ENCODE measurements around the gene NAT16. TPM values are rescaled to one million over a fixed set of nuclear protein-coding genes. Genes with fewer than 3 reads are reported as not detected.

The NAT16 gene
- total and polyA plus RNA-seq, 9 of the 15 experiments (the other 6 are each of a cell fraction or from before 2014, with no cell fraction given): 0.04 TPM; not detected in 8

- TF ChIP-seq SIRT6 (IDR thresholded peaks at IDR 0.05; ENCODE audit: low read depth, low read length) (no peak), ZFX (CRISPR knock-in tag; IDR thresholded peaks at IDR 0.05) (no peak), ZC3H11A (IDR thresholded peaks at IDR 0.05; ENCODE audit: low read depth, low read length) (no peak), ATF4 (CRISPR knock-in tag; IDR thresholded peaks at IDR 0.05) (no peak), KDM2B (CRISPR knock-in tag; IDR thresholded peaks at IDR 0.05) (no peak), ZNF253 (CRISPR knock-in tag; conservative IDR thresholded peaks at IDR 0.05) (no peak), NR2C1 (IDR thresholded peaks at IDR 0.05) (no peak), NR2C1 (tag; IDR thresholded peaks at IDR 0.05) (peak; percentile 49; the same call in 1 of the 2 replicates), MCM5 (IDR thresholded peaks at IDR 0.05; ENCODE audit: low read depth) (no peak), ZNF274 (IDR thresholded peaks at IDR 0.05; ENCODE audit: borderline replicate concordance, low read depth, low read length) (no peak), MIER1 (IDR thresholded peaks at IDR 0.05; ENCODE audit: low read depth) (no peak), MED1 (CRISPR knock-in tag; IDR thresholded peaks at IDR 0.05; ENCODE audit: borderline replicate concordance) (no peak), SMAD3 (CRISPR knock-in tag; conservative IDR thresholded peaks at IDR 0.05) (no peak), E4F1 (CRISPR knock-in tag; IDR thresholded peaks at IDR 0.05; ENCODE audit: borderline replicate concordance) (peak; percentile 14; the same call in 1 of the 2 replicates), EGR1 (conservative IDR thresholded peaks at IDR 0.05) (peak; percentile 90), POLR2AphosphoS5 (IDR thresholded peaks at IDR 0.05; ENCODE audit: control insufficient read depth, insufficient read depth, low read depth, low read length) (no peak), ZNF445 (CRISPR knock-in tag; IDR thresholded peaks at IDR 0.05; ENCODE audit: low read depth) (0 out of 2 replicates have a peak, but pooled peaks have one; percentile 13), POLR2AphosphoS2 (IDR thresholded peaks at IDR 0.05; ENCODE audit: low read length) (no peak), KLF10 (CRISPR knock-in tag; IDR thresholded peaks at IDR 0.05) (no peak), POLR2G (IDR thresholded peaks at IDR 0.05; ENCODE audit: low read depth, low read length) (peak; percentile 79), ZNF668 (CRISPR knock-in tag; IDR thresholded peaks at IDR 0.05) (no peak), CBX5 (IDR thresholded peaks at IDR 0.05; ENCODE audit: borderline replicate concordance, low read depth) (no peak), GTF2B (IDR thresholded peaks at IDR 0.05; ENCODE audit: extremely low read depth, insufficient read length) (no peak), MCM2 (IDR thresholded peaks at IDR 0.05; ENCODE audit: low read depth) (no peak), SREBF1 (IDR thresholded peaks at IDR 0.05; ENCODE audit: borderline replicate concordance, low read depth, low read length) (no peak)
Measured at GRCh38 chr7:101126651-101127459, 53.2 kb downstream of the NAT16 start, which contains the start of gene SERPINE1 (continued).
